ENCODE results near the gene CCDC167.

Gene CCDC167
- total RNA-seq: 9.6 to 23.3 (median 11.2) reads per million in 4 experiments

DNA sequence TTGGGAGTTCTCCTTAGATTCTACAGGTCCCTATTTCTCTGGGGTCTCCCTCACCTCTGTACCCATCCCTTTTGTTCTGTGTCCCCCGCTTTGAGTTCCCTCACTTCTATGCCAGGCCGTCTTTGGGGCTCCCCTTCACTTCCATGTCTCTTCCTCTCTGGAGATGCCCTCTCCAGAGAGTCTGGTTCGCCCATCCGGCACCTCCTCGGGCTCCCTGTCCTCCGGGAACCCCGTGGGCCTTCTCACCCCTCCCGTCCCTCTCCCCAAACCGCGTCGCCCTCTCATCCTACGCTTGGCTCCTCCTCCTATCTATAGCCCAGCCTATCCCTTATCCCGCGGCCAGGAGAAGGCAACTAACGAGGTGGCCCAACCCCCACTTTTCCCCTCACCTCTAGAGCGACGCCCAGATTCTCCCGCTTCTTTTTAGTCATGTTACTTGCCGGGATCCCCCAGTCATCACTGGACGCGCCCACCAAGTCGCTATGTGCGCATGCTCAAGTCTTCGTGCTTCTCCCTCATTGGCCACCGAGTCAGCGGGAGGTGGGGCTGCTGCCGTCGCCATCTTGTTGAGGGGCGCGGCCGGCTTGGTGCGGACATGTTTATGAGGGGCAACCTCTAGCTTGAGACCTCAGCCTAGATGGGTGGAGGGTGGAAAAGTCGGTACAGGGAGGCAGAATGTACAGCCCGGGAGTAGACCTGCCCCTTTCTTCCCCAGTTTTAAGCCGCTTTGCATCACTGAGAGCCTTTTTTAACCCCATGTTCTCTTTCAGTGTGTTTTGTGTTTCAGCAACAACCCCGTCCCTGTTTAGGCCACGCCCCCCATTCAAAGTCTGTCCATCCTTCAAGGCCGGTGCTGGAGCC lies at the start of gene CCDC167:
CCDC167 (minus strand) TSS at position 461 of the 861 bp plus-strand sequence; CDS start at position 431, 30 bp downstream.
- peak; percentile 96 for DNase-seq

- no peak for DNase-seq
Measured at GRCh38 chr6:37549154-37549553, 49.5 kb upstream of the CCDC167 start.

DNA sequence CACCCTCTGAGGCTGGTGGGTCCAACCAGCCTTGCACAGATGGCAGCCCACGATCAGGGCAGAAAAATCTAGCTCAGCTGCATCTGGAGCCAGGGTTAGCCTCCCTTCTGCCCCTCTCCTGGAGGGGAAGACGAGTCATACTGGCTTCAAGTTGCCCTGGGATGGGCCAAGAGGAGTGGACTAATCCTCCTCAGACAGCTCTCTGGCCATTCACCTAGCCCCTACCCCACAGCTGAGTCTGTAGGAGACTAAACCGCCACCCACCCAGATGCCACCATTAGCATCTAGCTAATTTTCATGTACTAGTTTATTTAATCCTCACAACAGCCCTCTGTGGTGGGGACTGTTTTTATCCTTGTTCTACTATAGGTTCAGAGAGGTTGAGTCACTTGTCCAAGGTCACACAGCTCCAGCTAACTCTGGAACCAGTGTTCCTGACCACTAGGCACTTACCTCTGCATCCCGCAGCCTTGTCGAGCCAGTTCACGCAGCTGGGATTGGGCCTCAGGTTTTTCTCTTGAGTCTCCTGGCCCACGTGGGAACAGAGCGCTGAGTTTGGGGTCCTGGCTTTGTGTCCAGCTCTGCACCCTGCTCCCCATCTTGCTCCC lies 48.5 kb upstream of the CCDC167 start:
- no peak for DNase-seq

DNA sequence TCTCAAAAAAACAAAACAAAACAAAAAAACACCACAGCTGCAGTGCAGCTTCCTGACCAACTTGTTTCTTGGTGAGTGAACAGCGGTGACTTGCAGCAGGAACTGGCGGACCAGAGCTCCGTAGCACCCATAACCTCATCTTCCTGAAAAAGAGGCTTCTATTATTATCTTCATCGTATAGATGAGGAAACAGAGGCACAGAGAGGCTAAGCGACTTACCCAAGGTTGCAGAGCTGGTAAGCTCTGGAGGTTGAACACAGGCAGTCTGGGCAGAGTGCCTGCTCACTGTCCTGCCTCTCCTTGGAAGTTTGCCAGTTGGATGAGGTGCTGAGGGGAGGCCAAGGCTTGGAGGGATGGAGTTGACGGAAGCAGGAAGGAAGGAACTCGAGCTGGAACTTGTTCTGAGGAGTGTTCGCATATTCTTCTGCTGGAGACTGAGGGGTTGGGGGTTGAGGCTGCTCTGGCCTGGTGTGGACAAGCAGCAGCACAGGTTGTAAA lies 47.9 kb upstream of the CCDC167 start:
- DNase-seq: no peak

- DNase-seq: no peak
Measured at GRCh38 chr6:37546141-37546871, 46.6 kb upstream of the CCDC167 start.

DNA sequence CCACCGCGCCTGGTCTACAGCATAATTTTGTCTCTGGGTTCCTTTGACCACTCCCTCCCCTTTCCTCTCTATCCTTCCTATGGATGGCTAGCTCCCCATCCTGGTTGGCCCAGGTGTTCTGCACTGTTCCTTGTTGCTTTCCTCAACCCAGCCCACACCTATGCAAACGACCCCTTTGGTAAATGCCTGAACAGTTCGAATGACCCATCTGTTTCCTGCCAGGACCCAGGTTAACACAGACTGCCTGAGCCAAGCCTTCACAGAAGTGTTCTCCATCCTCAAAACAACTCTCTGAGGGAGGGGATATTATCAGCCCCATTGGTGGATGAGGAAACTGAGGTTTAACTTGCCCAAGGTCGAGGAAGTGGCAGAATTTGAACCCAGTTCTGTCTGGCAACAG lies 44.8 kb upstream of the CCDC167 start:
- no peak for DNase-seq

GRCh38 chr6:37543361-37543760 lies 43.7 kb upstream of the CCDC167 start:
- no peak for DNase-seq

DNA sequence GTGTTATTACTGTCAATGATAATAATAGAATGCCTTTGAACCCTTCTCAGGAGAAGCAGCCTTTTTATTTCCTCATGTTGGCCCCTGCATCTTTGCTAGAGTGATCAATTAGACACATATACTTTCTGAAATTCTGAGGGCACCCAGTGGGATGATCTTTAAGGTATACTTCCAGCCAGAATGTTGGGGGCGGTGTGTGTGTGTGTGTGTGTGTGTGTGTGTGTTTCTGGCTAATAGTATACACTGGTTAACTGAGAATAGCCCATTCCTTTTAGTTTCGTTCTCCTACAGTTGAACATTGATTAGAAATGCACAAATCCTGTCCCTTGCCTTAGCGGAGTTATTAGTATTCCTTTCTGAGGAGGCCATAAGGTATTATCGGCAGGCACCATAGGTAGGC lies 41.7 kb upstream of the CCDC167 start:
- no peak for DNase-seq

GRCh38 chr6:37540390-37540789 lies 40.7 kb upstream of the CCDC167 start:
- DNase-seq: no peak

- DNase-seq: no peak
Measured at GRCh38 chr6:37540029-37540352, 40.3 kb upstream of the CCDC167 start.

DNA sequence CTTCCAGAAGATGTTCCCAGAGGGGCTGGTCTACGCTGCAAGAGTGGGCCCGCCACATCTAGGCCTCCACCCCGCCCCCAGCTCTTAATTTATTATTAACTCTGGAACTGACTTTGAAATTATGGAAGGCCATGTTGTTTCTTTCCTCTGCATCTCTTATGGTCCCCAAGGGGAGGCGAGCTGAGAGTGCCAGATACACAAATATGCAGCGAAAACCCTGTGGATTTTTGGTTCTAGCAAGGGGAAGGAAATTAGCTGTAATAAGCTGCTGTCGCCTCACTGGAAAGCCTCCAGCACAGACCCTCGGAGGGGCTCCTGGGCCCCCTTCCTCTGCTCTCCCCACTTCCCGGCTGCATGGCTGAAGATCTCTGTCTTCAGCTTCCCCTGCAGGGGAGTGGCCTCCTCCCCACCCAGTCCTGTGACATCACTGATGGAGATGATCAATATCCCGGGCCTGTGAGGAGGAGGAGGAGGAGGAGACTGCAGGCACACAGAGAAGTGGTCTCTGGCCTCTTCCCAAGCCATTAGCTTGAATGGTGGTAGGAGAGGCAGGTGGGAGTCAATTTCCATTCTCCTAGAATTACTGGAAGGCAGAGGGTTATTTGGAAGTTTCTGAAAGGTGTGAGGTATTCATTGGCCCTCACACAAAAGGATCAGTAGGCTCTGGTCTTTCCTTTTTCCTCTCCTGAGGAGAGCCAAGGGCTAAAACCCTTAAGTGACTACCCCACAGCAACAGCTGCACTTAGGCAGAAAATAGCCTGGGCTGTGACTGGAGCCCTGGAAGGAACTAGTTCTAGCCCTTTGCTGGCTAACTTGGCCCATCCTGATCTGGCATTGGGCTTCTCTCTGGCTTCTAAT lies 39.7 kb upstream of the CCDC167 start:
- DNase-seq: no peak

DNA sequence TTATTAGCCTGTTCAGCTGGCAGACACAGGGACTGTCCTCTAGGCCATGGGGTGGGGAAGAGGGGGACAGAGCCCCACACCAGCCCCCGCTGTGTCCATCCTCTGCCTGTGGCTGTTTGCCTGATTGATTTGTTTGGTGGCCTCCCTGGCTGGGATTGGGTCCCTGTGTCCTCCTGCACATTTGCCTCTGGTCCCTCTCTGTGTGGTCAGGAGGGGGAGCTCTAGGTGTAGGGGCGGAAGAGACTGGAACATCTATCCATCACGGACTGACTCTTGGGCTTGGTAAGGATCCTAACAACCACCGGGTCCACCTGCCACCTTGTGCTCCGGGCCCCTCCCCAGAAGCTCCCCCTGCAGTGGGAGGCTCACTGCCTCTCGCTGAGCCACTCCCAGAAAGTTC lies 38.4 kb upstream of the CCDC167 start:
- DNase-seq: no peak

- DNase-seq: no peak
Measured at GRCh38 chr6:37537548-37537947, 37.9 kb upstream of the CCDC167 start.

DNA sequence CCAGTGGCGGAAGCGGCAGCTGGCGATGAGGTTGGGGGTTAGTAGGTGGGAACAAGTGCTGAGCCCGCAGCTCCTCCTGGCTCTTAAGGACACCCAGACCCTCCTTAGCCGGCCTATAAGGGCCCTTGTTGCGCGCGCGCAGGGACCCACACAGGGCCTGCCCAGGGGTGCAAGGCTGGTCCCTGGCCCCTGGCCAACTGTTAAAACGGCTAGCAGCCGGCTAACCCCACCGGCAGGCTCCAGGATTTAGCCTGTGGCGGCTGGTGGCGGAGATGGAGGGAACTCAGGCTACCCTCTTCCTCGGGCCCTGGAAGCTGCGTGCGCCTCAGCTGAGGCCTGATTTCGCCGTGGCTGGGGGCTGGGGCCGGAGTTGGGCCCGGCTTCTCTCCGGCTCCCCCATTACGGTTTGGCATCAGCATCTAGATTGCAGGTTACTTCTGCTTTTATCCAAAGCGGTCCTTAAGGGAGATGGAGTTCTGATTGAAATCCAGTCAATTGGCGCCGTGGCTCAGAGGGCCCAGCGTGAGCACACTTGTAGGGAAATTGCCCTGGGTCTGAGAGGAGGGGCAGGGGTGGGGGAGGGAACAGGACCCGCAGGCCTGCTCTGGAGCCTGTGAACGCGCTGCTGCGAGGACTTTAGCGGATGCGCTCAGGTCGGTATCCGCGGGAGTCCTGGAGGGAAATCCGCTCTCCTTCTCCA lies 36.9 kb upstream of the CCDC167 start:
- no peak for DNase-seq

GRCh38 chr6:37535759-37536490 lies 36.2 kb upstream of the CCDC167 start:
- DNase-seq: no peak

DNA sequence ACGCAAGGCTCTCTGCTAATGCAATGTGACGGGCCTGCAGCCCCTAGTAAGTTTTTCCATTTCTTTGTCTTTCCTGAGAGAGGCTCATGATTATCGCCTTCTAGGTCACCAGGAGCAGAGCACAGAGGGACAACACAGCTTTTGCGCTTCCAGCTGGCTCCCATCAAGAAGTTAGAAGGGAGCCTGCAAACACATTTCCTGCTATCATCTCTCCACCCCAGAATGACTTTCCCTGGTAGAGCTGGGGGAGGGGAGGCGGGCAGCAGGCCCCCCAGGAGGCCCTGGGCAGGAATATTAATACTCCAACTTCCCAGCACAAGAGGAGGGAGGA lies 35.7 kb upstream of the CCDC167 start:
- no peak for DNase-seq

GRCh38 chr6:37534893-37535292 lies 35.2 kb upstream of the CCDC167 start:
- no peak for DNase-seq

- no peak for DNase-seq
Measured at GRCh38 chr6:37532122-37532521, 32.4 kb upstream of the CCDC167 start.

GRCh38 chr6:37531437-37532036 lies 31.8 kb upstream of the CCDC167 start:
- DNase-seq: no peak

DNA sequence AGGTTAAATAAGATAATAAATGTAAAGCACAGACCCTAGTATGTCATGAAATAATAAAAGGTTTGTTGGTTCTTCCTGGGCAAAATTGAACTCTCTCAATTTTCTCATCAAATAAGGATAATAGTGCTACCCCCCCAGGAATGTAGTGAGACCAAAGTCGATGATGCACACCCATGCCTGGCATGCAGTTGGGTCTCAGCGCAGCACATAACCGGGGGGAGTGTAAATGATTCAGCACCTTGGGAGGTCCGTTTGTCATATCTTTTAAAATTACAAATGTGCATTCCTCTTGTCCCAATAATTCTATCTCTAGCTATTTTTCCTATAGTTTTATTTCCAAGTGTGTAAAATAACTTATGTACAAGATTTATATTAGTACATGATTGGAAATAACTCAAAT lies 31.3 kb upstream of the CCDC167 start:
- DNase-seq: no peak

GRCh38 chr6:37530297-37530696 lies 30.6 kb upstream of the CCDC167 start:
- no peak for DNase-seq
